Transverse colon (tissue), 4 donors: Measurements from ENCODE around the gene DGKD. TPM values are rescaled to one million over a fixed set of nuclear protein-coding genes. Genes with fewer than 3 reads are reported as not detected.

Experiments
- DNase-seq: peaks from one replicate; pipeline ENCODE4 v3.0.0-alpha.2; 2019
- H3K27ac ChIP-seq, 4 donors: fragments of 200-600 bp; sonication (generic); 2 replicates each; pipeline ENCODE4 v1.5.1; 2016 to 2018; ENCODE audit warnings: inconsistent platforms in 4 of 4
- H3K27me3 ChIP-seq: fragments of 200-600 bp; sonication (generic); 2 replicates; pipeline ENCODE4 v1.5.1; 2017; ENCODE audit warnings: inconsistent platforms
- H3K36me3 ChIP-seq, 4 donors: fragments of 200-600 bp; sonication (generic); 2 replicates each; pipeline ENCODE4 v1.5.1; 2017 to 2019; ENCODE audit warnings: inconsistent platforms in 4 of 4
- H3K4me1 ChIP-seq, 4 donors: fragments of 200-600 bp; sonication (generic); 2 replicates each; pipeline ENCODE4 v1.5.1; 2017 to 2020; ENCODE audit warnings: inconsistent platforms in 4 of 4
- H3K4me3 ChIP-seq, 4 donors: fragments of 200-600 bp; sonication (generic); 1 replicate in 1 of 4; 2 replicates in 3 of 4; pipeline versions ENCODE4 v1.5.1 to v1.6.1; 2017 to 2019; ENCODE audit warnings: inconsistent platforms in 4 of 4
- H3K9me3 ChIP-seq, 2 donors: fragments of 200-600 bp; sonication (generic); 2 replicates each; pipeline ENCODE4 v1.5.1; 2017 to 2019; ENCODE audit warnings: inconsistent platforms in 2 of 2
- CTCF ChIP-seq, 5 experiments: fragments of 200-600 bp in 3 of 5; fragments of 450-650 bp in 2 of 5; sonication (generic) in 3 of 5; IDR thresholded peaks; 1 replicate in 2 of 5; 2 replicates in 3 of 5; pipeline ENCODE4 v1.5.1; 2016 to 2017; ENCODE audit warnings: antibody characterized with exemption in 5 of 5, inconsistent platforms in 3 of 5, mild to moderate bottlenecking in 2 of 5, moderate library complexity in 1 of 5
- EP300 ChIP-seq: sonication (generic); formaldehyde crosslinking; IDR thresholded peaks from one replicate; pipeline ENCODE4 v1.6.1; 2017; ENCODE audit warnings: antibody characterized with exemption, low read depth
- POLR2A ChIP-seq: fragments of 450-650 bp; IDR thresholded peaks from one replicate; pipeline ENCODE4 v1.6.1; 2016; ENCODE audit warnings: antibody characterized with exemption, mild to moderate bottlenecking, moderate library complexity
- POLR2AphosphoS5 ChIP-seq, 3 donors: sonication (generic); formaldehyde crosslinking; IDR thresholded peaks; one replicate each; pipeline ENCODE4 v1.6.1; 2016; ENCODE audit warnings: antibody characterized with exemption in 3 of 3
- WGBS, 2 donors: methylation state at CpG; one replicate each; pipeline ENCODE4 v1.1.5; 2018; ENCODE audit warnings: low coverage in 1 of 2; 5-methylcytosine and 5-hydroxymethylcytosine counted together
- in situ Hi-C, 4 donors: fragments of 200-750 bp; cut with MboI; loops; one replicate each; pipeline versions ENCODE4 v1.15.0 to v1.15.1; 2017; ENCODE audit warnings: low sequenced_read_pairs in 3 of 4, low pct_ligation_motif_present in 1 of 4, low pct_unique_long_range_greater_than_20kb in 1 of 4
- intact Hi-C: fragments of 100-400 bp; cut with DNase I; formaldehyde crosslinking; loops from one replicate; pipeline ENCODE4 v1.15.1; 2023; ENCODE audit warnings: low total_unique reads
- total RNA-seq, 4 donors: library from RNA; depleted of rRNA; stranded (reverse); fragments of >200 nt; gene quantifications; one replicate each; pipeline ENCODE4 v1.1.0, GENCODE V29; 2016

Gene DGKD
- total RNA-seq, 4 donors from 2014 or later = 55.7 to 166 (median 91.5) TPM

DNA sequence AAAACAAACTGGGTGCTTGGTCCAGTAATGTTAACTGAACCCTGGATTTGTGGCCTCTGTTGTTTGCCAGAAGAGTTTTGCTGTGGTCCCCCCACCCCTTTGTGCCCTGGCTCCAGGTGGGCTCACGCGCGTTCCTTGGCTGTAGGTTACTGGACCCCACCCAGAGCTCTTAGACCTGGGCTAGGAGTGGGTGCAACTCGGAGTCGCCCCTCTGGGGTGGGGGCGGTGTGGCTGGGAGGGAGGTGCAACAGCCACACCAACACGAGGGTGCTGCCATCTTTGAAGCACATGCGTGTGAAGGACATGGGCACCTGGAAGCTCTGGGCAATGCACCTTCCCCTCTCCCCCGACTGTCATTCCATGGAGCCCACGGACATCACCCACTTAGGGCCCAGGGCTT, 119.6 kb downstream of the DGKD start:
- H3K4me1 ChIP-seq = peaks cover 0 to 6% (median 4%) of the 10 kb centered on the region in 4 donors
- no peak for DNase-seq
- WGBS, 2 donors = 91% methylated on average over 10 of the region's 10 CpGs; no CpG with 5 or more reads in 1 of the 2 donors
- peaks cover 0 to 16% (median 4%) of the 10 kb centered on the region in 4 donors for H3K36me3 ChIP-seq
- TF ChIP-seq EP300 (no peak), POLR2A (no peak), CTCF (IDR thresholded peaks at IDR 0.05) (no peak)
- no peaks in the 10 kb centered on the region for H3K27me3 ChIP-seq
- H3K27ac ChIP-seq = peak overlapping the region in 1 of 4 donors; percentile 49
- in situ Hi-C loops = loop anchor here in 2 of 4 donors (25.0 kb wide), 2 partner anchors 238 to 363 kb away; partner anchors contain the start of genes UGT1A4 (in 1 of the 2) and UGT1A5 (in 1 of the 2)
- intact Hi-C loops = no loop called here
- no peaks in the 10 kb centered on the region for H3K9me3 ChIP-seq
- H3K4me3 ChIP-seq = no peak overlapping the region

GRCh38 chr2:233474308-233475160, 120.2 kb downstream of the DGKD start:
- in situ Hi-C loops (loop anchor here in 2 of 4 donors (25.0 kb wide), 2 partner anchors 238 to 363 kb away; partner anchors contain the start of genes UGT1A4 (in 1 of the 2) and UGT1A5 (in 1 of the 2)), intact Hi-C loops (no loop called here)
- 52 to 75% methylated on average over 5 to 22 of the region's 22 CpGs for WGBS, 2 donors
- no peak for DNase-seq
- H3K27me3 ChIP-seq = no peaks in the 10 kb centered on the region
- peak overlapping the region in 3 of 4 donors; percentile 49 to 52 (median 49) for H3K27ac ChIP-seq
- H3K9me3 ChIP-seq = no peaks in the 10 kb centered on the region
- H3K4me3 ChIP-seq = no peak overlapping the region
- no peak for TF ChIP-seq POLR2AphosphoS5 (IDR thresholded peaks at IDR 0.05)
- TF ChIP-seq CTCF (IDR thresholded peaks at IDR 0.05) = no peak
- TF ChIP-seq POLR2A = no peak
- peaks cover 0 to 5% (median 2%) of the 10 kb centered on the region in 4 donors for H3K4me1 ChIP-seq
- peaks cover 0 to 16% (median 5%) of the 10 kb centered on the region in 4 donors for H3K36me3 ChIP-seq

GRCh38 chr2:233476063-233476410, 121.7 kb downstream of the DGKD start:
- H3K27ac ChIP-seq = no peak overlapping the region
- WGBS, 2 donors = 96 to 100% methylated on average over 3 to 14 of the region's 14 CpGs
- peaks cover 0 to 16% (median 5%) of the 10 kb centered on the region in 4 donors for H3K36me3 ChIP-seq
- no peak overlapping the region for H3K4me3 ChIP-seq
- H3K9me3 ChIP-seq = no peaks in the 10 kb centered on the region
- H3K4me1 ChIP-seq = peaks cover 0 to 6% (median under 1%) of the 10 kb centered on the region in 4 donors
- no peak for DNase-seq
- in situ Hi-C loops (no loop called here), intact Hi-C loops (no loop called here)
- no peaks in the 10 kb centered on the region for H3K27me3 ChIP-seq
- TF ChIP-seq CTCF (IDR thresholded peaks at IDR 0.05) (no peak), POLR2AphosphoS5 (IDR thresholded peaks at IDR 0.05) (no peak), EP300 (no peak), POLR2A (no peak)

- 93% methylated on average over 45 of the region's 45 CpGs; no CpG with 5 or more reads in 1 of the 2 donors for WGBS, 2 donors
- H3K36me3 ChIP-seq = peaks cover 0 to 16% (median 5%) of the 10 kb centered on the region in 4 donors
- H3K4me3 ChIP-seq = no peak overlapping the region
- H3K27me3 ChIP-seq = no peaks in the 10 kb centered on the region
- peaks cover 0 to 6% (median 1%) of the 10 kb centered on the region in 4 donors for H3K4me1 ChIP-seq
- in situ Hi-C loops = no loop called here
- intact Hi-C loops = no loop called here
- no peak overlapping the region for H3K27ac ChIP-seq
- no peak for TF ChIP-seq CTCF (IDR thresholded peaks at IDR 0.05)
- no peak for TF ChIP-seq POLR2A
- no peak for TF ChIP-seq POLR2AphosphoS5 (IDR thresholded peaks at IDR 0.05)
- TF ChIP-seq EP300 = no peak
- H3K9me3 ChIP-seq = no peaks in the 10 kb centered on the region
- no peak for DNase-seq
These were observed 122.6 kb downstream of the DGKD start for GRCh38 chr2:233476651-233477547.
